HepG2 (cell line): ENCODE data around the gene UBE2N. TPM values are rescaled to one million over a fixed set of nuclear protein-coding genes. Genes with fewer than 3 reads are reported as not detected.

Experiments used
- AKNA ChIP-seq: sonication (generic); formaldehyde crosslinking; IDR thresholded peaks from 2 replicates; pipeline ENCODE4 v1.4.0; 2020; ENCODE audit warnings: missing genetic modification reagents, borderline replicate concordance
- GFI1 ChIP-seq: sonication (generic); formaldehyde crosslinking; IDR thresholded peaks from 2 replicates; pipeline ENCODE4 v1.5.0; 2020; ENCODE audit warnings: missing genetic modification reagents, mild to moderate bottlenecking, borderline replicate concordance
- NFAT5 ChIP-seq: sonication (generic); formaldehyde crosslinking; IDR thresholded peaks from 2 replicates; pipeline ENCODE4 v1.4.0; 2020; ENCODE audit warnings: missing genetic modification reagents
- SATB2 ChIP-seq: sonication (generic); formaldehyde crosslinking; IDR thresholded peaks from 2 replicates; pipeline ENCODE4 v1.5.0; 2020; ENCODE audit warnings: missing genetic modification reagents
- SKIL ChIP-seq: sonication (generic); formaldehyde crosslinking; IDR thresholded peaks from 2 replicates; pipeline ENCODE4 v1.8.0; 2022; ENCODE audit warnings: missing genetic modification reagents, mild to moderate bottlenecking, moderate library complexity, borderline replicate concordance
- TRAFD1 ChIP-seq: sonication (generic); formaldehyde crosslinking; IDR thresholded peaks from 2 replicates; pipeline ENCODE4 v1.5.1; 2020; ENCODE audit warnings: missing genetic modification reagents, mild to moderate bottlenecking, borderline replicate concordance
- ZBTB37 ChIP-seq: sonication (generic); formaldehyde crosslinking; IDR thresholded peaks from 2 replicates; pipeline ENCODE4 v1.4.0; 2020; ENCODE audit warnings: mild to moderate bottlenecking, missing genetic modification reagents
- ZBTB7A ChIP-seq: sonication (generic); formaldehyde crosslinking; IDR thresholded peaks from 2 replicates; pipeline ENCODE4 v1.8.0; 2022; ENCODE audit warnings: mild to moderate bottlenecking, missing genetic modification reagents
- ZFY ChIP-seq: sonication (generic); formaldehyde crosslinking; IDR thresholded peaks from 2 replicates; pipeline ENCODE4 v1.4.0; 2020; ENCODE audit warnings: missing genetic modification reagents
- ZNF224 ChIP-seq: sonication (generic); formaldehyde crosslinking; IDR thresholded peaks from 2 replicates; pipeline ENCODE4 v1.5.0; 2020; ENCODE audit warnings: mild to moderate bottlenecking, missing genetic modification reagents
- ZNF263 ChIP-seq: sonication (generic); formaldehyde crosslinking; IDR thresholded peaks from 2 replicates; pipeline ENCODE4 v1.4.0; 2020; ENCODE audit warnings: missing genetic modification reagents
- polyA plus RNA-seq, 8 experiments: library from polyadenylated mRNA; depleted of rRNA in 3 of 8; stranded (reverse) in 7 of 8; unstranded in 1 of 8; fragments of >200 nt; fragmentation: Illumina TruSeq in 4 of 8; extraction: Trizol in 4 of 8; gene quantifications; 2 replicates each; pipeline versions ENCODE4 v1.2.1 to v1.2.3, GENCODE V29; 2011 to 2016; ENCODE audit warnings: low read depth in 4 of 8, missing spikeins in 1 of 8, mixed read lengths in 1 of 8; ENCODE audit not compliant: insufficient read depth in 1 of 8
- total RNA-seq, 5 experiments: library from RNA; depleted of rRNA; stranded (reverse); fragments of >200 nt; fragmentation: Illumina TruSeq; extraction: Trizol; gene quantifications; 2 replicates each; pipeline ENCODE4 v1.2.3, GENCODE V29; 2016; ENCODE audit warnings: low read depth in 1 of 5

UBE2N gene
- total and polyA plus RNA-seq, 2 of the 13 experiments (the other 11 are each of a cell fraction or from before 2014, with no cell fraction given), result 188 to 197 TPM

- TF ChIP-seq ZFY (CRISPR knock-in tag) (no peak), ZNF263 (CRISPR knock-in tag) (no peak), AKNA (CRISPR knock-in tag) (0 out of 2 replicates have a peak, but pooled peaks have one; percentile 45), SKIL (no peak), NFAT5 (CRISPR knock-in tag) (no peak), ZBTB37 (CRISPR knock-in tag) (no peak), ZNF224 (CRISPR knock-in tag) (no peak), ZBTB7A (CRISPR knock-in tag) (no peak), GFI1 (CRISPR knock-in tag) (no peak), TRAFD1 (CRISPR knock-in tag) (no peak; the same call in 1 of the 2 replicates), SATB2 (CRISPR knock-in tag) (peak; percentile 68; the same call in 1 of the 2 replicates)
Observed at GRCh38 chr12:93442411-93443340, 929 bp upstream of the UBE2N start (continued).
